Dendritic cell treated with granulocyte-macrophage colony-stimulating factor and Interleukin-4, amounts not matched to agents 40 ng/mL and 50 ng/mL, for 4 days (primary cell): ENCODE results near the gene PTPRJ.

ENCODE experiments used
- H3K27ac Mint-ChIP-seq: one replicate; pipeline ENCODE4 v1.8.0; 2022; ENCODE audit warnings: mild to moderate bottlenecking, mixed read lengths
- H3K27me3 Mint-ChIP-seq: one replicate; pipeline ENCODE4 v1.8.0; 2022; ENCODE audit warnings: mild to moderate bottlenecking, mixed read lengths
- H3K36me3 Mint-ChIP-seq: one replicate; pipeline ENCODE4 v1.8.0; 2022; ENCODE audit warnings: low read depth, mixed read lengths
- H3K4me1 Mint-ChIP-seq: one replicate; pipeline ENCODE4 v1.8.0; 2022; ENCODE audit warnings: low read depth, mixed read lengths
- H3K4me3 Mint-ChIP-seq: one replicate; pipeline ENCODE4 v1.8.0; 2022; ENCODE audit warnings: mild to moderate bottlenecking, moderate library complexity, mixed read lengths
- H3K9me3 Mint-ChIP-seq: one replicate; pipeline ENCODE4 v1.8.0; 2022; ENCODE audit warnings: mixed read lengths
- intact Hi-C: fragments of 100-400 bp; cut with micrococcal nuclease; formaldehyde crosslinking; loops from one replicate; pipeline ENCODE4 v1.15.0; 2022

The PTPRJ gene

GRCh38 chr11:47994417-47994816, 14.1 kb downstream of the PTPRJ start:
- Mint-ChIP-seq H3K27me3 (no peaks in the 10 kb centered on the region), H3K36me3 (peaks cover 61% of the 10 kb centered on the region), H3K27ac (no peak overlapping the region), H3K4me3 (no peak overlapping the region), H3K9me3 (no peaks in the 10 kb centered on the region), H3K4me1 (peaks cover 80% of the 10 kb centered on the region)
- intact Hi-C loops: no loop called here

GRCh38 chr11:47995360-47995769, 15.0 kb downstream of the PTPRJ start:
- Mint-ChIP-seq H3K9me3 (no peaks in the 10 kb centered on the region), H3K4me3 (peak overlapping the region; percentile 4), H3K4me1 (peaks cover 80% of the 10 kb centered on the region), H3K27me3 (no peaks in the 10 kb centered on the region), H3K27ac (peak overlapping the region; percentile 70), H3K36me3 (peaks cover 60% of the 10 kb centered on the region)
- intact Hi-C loops: no loop called here

GRCh38 chr11:47997063-47998053, 17.0 kb downstream of the PTPRJ start:
- Mint-ChIP-seq H3K4me3 (no peak overlapping the region), H3K27me3 (no peaks in the 10 kb centered on the region), H3K36me3 (peaks cover 77% of the 10 kb centered on the region), H3K27ac (no peak overlapping the region), H3K9me3 (no peaks in the 10 kb centered on the region), H3K4me1 (peaks cover 83% of the 10 kb centered on the region)
- intact Hi-C loops: no loop called here

GRCh38 chr11:47998345-47998732, 18.0 kb downstream of the PTPRJ start:
- Mint-ChIP-seq H3K4me1 (peaks cover 80% of the 10 kb centered on the region), H3K4me3 (no peak overlapping the region), H3K36me3 (peaks cover 75% of the 10 kb centered on the region), H3K9me3 (no peaks in the 10 kb centered on the region), H3K27me3 (no peaks in the 10 kb centered on the region), H3K27ac (peak overlapping the region; percentile 32)
- intact Hi-C loops: no loop called here

- H3K4me1 Mint-ChIP-seq: peaks cover 77% of the 10 kb centered on the region
- intact Hi-C loops: no loop called here
- peaks cover 73% of the 10 kb centered on the region for H3K36me3 Mint-ChIP-seq
- no peak overlapping the region for H3K4me3 Mint-ChIP-seq
- no peaks in the 10 kb centered on the region for H3K27me3 Mint-ChIP-seq
- H3K9me3 Mint-ChIP-seq: no peaks in the 10 kb centered on the region
- H3K27ac Mint-ChIP-seq: peak overlapping the region; percentile 32
Observed at GRCh38 chr11:47998733-47999359, 18.5 kb downstream of the PTPRJ start.

- Mint-ChIP-seq H3K27me3 (no peaks in the 10 kb centered on the region), H3K4me3 (no peak overlapping the region), H3K36me3 (peaks cover 72% of the 10 kb centered on the region)
Observed at GRCh38 chr11:48000432-48000831, 20.1 kb downstream of the PTPRJ start.

GRCh38 chr11:48001438-48002021, 21.2 kb downstream of the PTPRJ start:
- H3K4me1 Mint-ChIP-seq: peaks cover 84% of the 10 kb centered on the region
- H3K36me3 Mint-ChIP-seq: peaks cover 71% of the 10 kb centered on the region
- no peak overlapping the region for H3K27ac Mint-ChIP-seq
- no peaks in the 10 kb centered on the region for H3K9me3 Mint-ChIP-seq
- intact Hi-C loops: loop anchor here (10.0 kb wide), 1 partner anchor 103 kb away; no protein-coding TSS in a partner anchor
- no peak overlapping the region for H3K4me3 Mint-ChIP-seq
- H3K27me3 Mint-ChIP-seq: no peaks in the 10 kb centered on the region

More at GRCh38 chr11:48000432-48000831, 20.1 kb downstream of the PTPRJ start:
- Mint-ChIP-seq H3K27ac (peak overlapping the region; percentile 15), H3K9me3 (no peaks in the 10 kb centered on the region), H3K4me1 (peaks cover 84% of the 10 kb centered on the region)
- intact Hi-C loops: loop anchor here (10.0 kb wide), 1 partner anchor 104 kb away; no protein-coding TSS in a partner anchor

GRCh38 chr11:48002561-48002960, 22.2 kb downstream of the PTPRJ start:
- H3K36me3 Mint-ChIP-seq: peaks cover 64% of the 10 kb centered on the region

GRCh38 chr11:48003926-48004325, 23.6 kb downstream of the PTPRJ start:
- Mint-ChIP-seq H3K36me3 (peaks cover 56% of the 10 kb centered on the region), H3K4me3 (no peak overlapping the region), H3K27ac (peak overlapping the region; percentile 78), H3K4me1 (peaks cover 84% of the 10 kb centered on the region), H3K27me3 (no peaks in the 10 kb centered on the region), H3K9me3 (no peaks in the 10 kb centered on the region)
- intact Hi-C loops: loop anchor here (10.0 kb wide), 1 partner anchor 101 kb away; no protein-coding TSS in a partner anchor

More at GRCh38 chr11:48002561-48002960, 22.2 kb downstream of the PTPRJ start:
- intact Hi-C loops: loop anchor here (10.0 kb wide), 1 partner anchor 102 kb away; no protein-coding TSS in a partner anchor
- Mint-ChIP-seq H3K4me3 (no peak overlapping the region), H3K27ac (peak overlapping the region; percentile 46), H3K4me1 (peaks cover 84% of the 10 kb centered on the region), H3K27me3 (no peaks in the 10 kb centered on the region), H3K9me3 (no peaks in the 10 kb centered on the region)

- no peaks in the 10 kb centered on the region for H3K27me3 Mint-ChIP-seq
- intact Hi-C loops: loop anchor here (10.0 kb wide), 1 partner anchor 100 kb away; no protein-coding TSS in a partner anchor
- H3K9me3 Mint-ChIP-seq: no peaks in the 10 kb centered on the region
Observed at GRCh38 chr11:48004456-48004855, 24.1 kb downstream of the PTPRJ start.

GRCh38 chr11:48005136-48005535, 24.8 kb downstream of the PTPRJ start:
- intact Hi-C loops: loop anchor here (10.0 kb wide), 1 partner anchor 100 kb away; no protein-coding TSS in a partner anchor
- peak overlapping the region; percentile 78 for H3K27ac Mint-ChIP-seq
- peaks cover 53% of the 10 kb centered on the region for H3K36me3 Mint-ChIP-seq
- H3K4me3 Mint-ChIP-seq: no peak overlapping the region
- no peaks in the 10 kb centered on the region for H3K27me3 Mint-ChIP-seq
- no peaks in the 10 kb centered on the region for H3K9me3 Mint-ChIP-seq
- H3K4me1 Mint-ChIP-seq: peaks cover 84% of the 10 kb centered on the region

More at GRCh38 chr11:48004456-48004855, 24.1 kb downstream of the PTPRJ start:
- Mint-ChIP-seq H3K27ac (peak overlapping the region; percentile 78), H3K4me3 (peak overlapping the region; percentile 10), H3K4me1 (peaks cover 84% of the 10 kb centered on the region), H3K36me3 (peaks cover 55% of the 10 kb centered on the region)

GRCh38 chr11:48005831-48006270, 25.5 kb downstream of the PTPRJ start:
- Mint-ChIP-seq H3K9me3 (no peaks in the 10 kb centered on the region), H3K27me3 (no peaks in the 10 kb centered on the region)

GRCh38 chr11:48006301-48006992, 26.1 kb downstream of the PTPRJ start:
- Mint-ChIP-seq H3K4me1 (peaks cover 80% of the 10 kb centered on the region), H3K36me3 (peaks cover 43% of the 10 kb centered on the region), H3K4me3 (no peak overlapping the region), H3K27ac (peak overlapping the region; percentile 78), H3K27me3 (no peaks in the 10 kb centered on the region), H3K9me3 (no peaks in the 10 kb centered on the region)
- intact Hi-C loops: loop anchor here (10.0 kb wide), 1 partner anchor 98 kb away; no protein-coding TSS in a partner anchor

More at GRCh38 chr11:48005831-48006270, 25.5 kb downstream of the PTPRJ start:
- Mint-ChIP-seq H3K4me1 (peaks cover 80% of the 10 kb centered on the region), H3K4me3 (no peak overlapping the region), H3K36me3 (peaks cover 46% of the 10 kb centered on the region), H3K27ac (peak overlapping the region; percentile 78)
- intact Hi-C loops: loop anchor here (10.0 kb wide), 1 partner anchor 99 kb away; no protein-coding TSS in a partner anchor
